ENCODE measurements around the gene AP1B1.
A peak's percentile ranks its signal among the peaks of the same experiment; 100 is the strongest.

AP1B1 gene

GRCh38 chr22:29311464-29312217 is 76.7 kb downstream of the AP1B1 start:
- DNase-seq, result no peak

GRCh38 chr22:29310863-29311339 is 77.5 kb downstream of the AP1B1 start:
- peak; percentile 63 for DNase-seq

GRCh38 chr22:29310065-29310862 is 78.1 kb downstream of the AP1B1 start:
- DNase-seq, result no peak

- DNase-seq, result no peak
These were observed 78.9 kb downstream of the AP1B1 start for GRCh38 chr22:29309332-29310064.

GRCh38 chr22:29308791-29309262 is 79.5 kb downstream of the AP1B1 start:
- DNase-seq, result peak; percentile 33

- DNase-seq, result no peak
These were observed 80.1 kb downstream of the AP1B1 start for GRCh38 chr22:29308148-29308790.

- no peak for DNase-seq
These were observed 80.7 kb downstream of the AP1B1 start for GRCh38 chr22:29307596-29308147.

- DNase-seq, result peak; percentile 31
These were observed 81.4 kb downstream of the AP1B1 start for GRCh38 chr22:29306835-29307595.

- DNase-seq, result peak; percentile 39
These were observed 82.1 kb downstream of the AP1B1 start, which contains the start of gene GAS2L1 for GRCh38 chr22:29306175-29306834. TSS of gene GAS2L1 (plus strand) at chr22:29306650. CDS start at chr22:29308106, 1,456 bp downstream.

GRCh38 chr22:29305836-29306174 is 82.6 kb downstream of the AP1B1 start:
- no peak for DNase-seq

- no peak for DNase-seq
These were observed 85.5 kb downstream of the AP1B1 start for GRCh38 chr22:29302681-29303465.

GRCh38 chr22:29302402-29302680 is 86.0 kb downstream of the AP1B1 start:
- DNase-seq, result no peak

GRCh38 chr22:29301716-29302401 is 86.5 kb downstream of the AP1B1 start:
- DNase-seq, result no peak

GRCh38 chr22:29300807-29301601 is 87.4 kb downstream of the AP1B1 start:
- no peak for DNase-seq

- no peak for DNase-seq
These were observed 87.9 kb downstream of the AP1B1 start for GRCh38 chr22:29300467-29300806.

GRCh38 chr22:29299136-29299900 is 89.1 kb downstream of the AP1B1 start:
- no peak for DNase-seq

GRCh38 chr22:29298641-29299040 is 89.7 kb downstream of the AP1B1 start:
- no peak for DNase-seq

GRCh38 chr22:29292379-29292778 is 96.0 kb downstream of the AP1B1 start:
- DNase-seq, result no peak

All from CD4-positive, alpha-beta T cell treated with Interleukin-10 for 1 hour (primary cell).